ENCODE results near the gene ADARB2. TPM values are rescaled to one million over a fixed set of nuclear protein-coding genes. Genes with fewer than 3 reads are reported as not detected.

ADARB2 gene
- total and polyA plus RNA-seq, 5 donors from 2014 or later, result 0.27 to 2.9 (median 0.69) TPM; not detected in 1

GRCh38 chr10:1272777-1273161 is 464.6 kb downstream of the ADARB2 start:
- DNase-seq, result no peak
- H3K4me1 Mint-ChIP-seq, result no peaks in the 10 kb centered on the region
- no peak overlapping the region for H3K4me3 Mint-ChIP-seq
- no peak overlapping the region for H3K27ac ChIP-seq (ENCODE audit: insufficient read depth, low read length, poor library complexity, severe bottlenecking)
- H3K4me1 ChIP-seq (ENCODE audit: control insufficient read depth, insufficient read depth, low read length, poor library complexity, severe bottlenecking), result no peaks in the 10 kb centered on the region
- no peaks in the 10 kb centered on the region for H3K36me3 ChIP-seq (ENCODE audit: control insufficient read depth, insufficient read depth, low read length)
- H3K27ac Mint-ChIP-seq, result peak overlapping the region in 1 of 3 donors; percentile 39
- no peaks in the 10 kb centered on the region for H3K27me3 ChIP-seq (ENCODE audit: control insufficient read depth, insufficient read depth, low read length)
- no peak for ATAC-seq (ENCODE audit: low read depth in 2 of 2)
- no peaks in the 10 kb centered on the region for H3K9me3 Mint-ChIP-seq
- H3K27me3 Mint-ChIP-seq, result no peaks in the 10 kb centered on the region
- H3K4me3 ChIP-seq (ENCODE audit: low read depth, low read length), result no peak overlapping the region
- no peaks in the 10 kb centered on the region for H3K36me3 Mint-ChIP-seq
- H3K9me3 ChIP-seq (ENCODE audit: control insufficient read depth in 2 of 2, low read length in 2 of 2), result no peaks in the 10 kb centered on the region

GRCh38 chr10:1272079-1272776 is 465.1 kb downstream of the ADARB2 start:
- Histone ChIP-seq H3K4me3 (ENCODE audit: low read depth, low read length) (no peak overlapping the region), H3K27me3 (ENCODE audit: control insufficient read depth, insufficient read depth, low read length) (no peaks in the 10 kb centered on the region), H3K36me3 (ENCODE audit: control insufficient read depth, insufficient read depth, low read length) (no peaks in the 10 kb centered on the region), H3K9me3 (ENCODE audit: control insufficient read depth in 2 of 2, low read length in 2 of 2) (no peaks in the 10 kb centered on the region), H3K27ac (ENCODE audit: insufficient read depth, low read length, poor library complexity, severe bottlenecking) (no peak overlapping the region), H3K4me1 (ENCODE audit: control insufficient read depth, insufficient read depth, low read length, poor library complexity, severe bottlenecking) (no peaks in the 10 kb centered on the region)
- Mint-ChIP-seq H3K4me1 (no peaks in the 10 kb centered on the region), H3K9me3 (no peaks in the 10 kb centered on the region), H3K27me3 (peaks cover 1% of the 10 kb centered on the region), H3K27ac (no peak overlapping the region), H3K36me3 (no peaks in the 10 kb centered on the region), H3K4me3 (no peak overlapping the region)
- ATAC-seq (ENCODE audit: low read depth in 2 of 2), result no peak
- no peak for DNase-seq

GRCh38 chr10:1270906-1271305 is 466.4 kb downstream of the ADARB2 start:
- Mint-ChIP-seq H3K36me3 (no peaks in the 10 kb centered on the region), H3K27ac (peak overlapping the region in 1 of 3 donors; percentile 75), H3K27me3 (peaks cover 12% of the 10 kb centered on the region), H3K4me1 (no peaks in the 10 kb centered on the region), H3K9me3 (no peaks in the 10 kb centered on the region), H3K4me3 (no peak overlapping the region)
- no peak for DNase-seq
- no peaks in the 10 kb centered on the region for H3K36me3 ChIP-seq (ENCODE audit: control insufficient read depth, insufficient read depth, low read length)
- no peaks in the 10 kb centered on the region for H3K9me3 ChIP-seq (ENCODE audit: control insufficient read depth in 2 of 2, low read length in 2 of 2)
- no peaks in the 10 kb centered on the region for H3K4me1 ChIP-seq (ENCODE audit: control insufficient read depth, insufficient read depth, low read length, poor library complexity, severe bottlenecking)
- ATAC-seq (ENCODE audit: low read depth in 2 of 2), result no peak
- H3K27ac ChIP-seq (ENCODE audit: insufficient read depth, low read length, poor library complexity, severe bottlenecking), result no peak overlapping the region
- H3K4me3 ChIP-seq (ENCODE audit: low read depth, low read length), result no peak overlapping the region
- H3K27me3 ChIP-seq (ENCODE audit: control insufficient read depth, insufficient read depth, low read length), result no peaks in the 10 kb centered on the region

- H3K4me3 ChIP-seq (ENCODE audit: low read depth, low read length), result no peak overlapping the region
- Mint-ChIP-seq H3K9me3 (no peaks in the 10 kb centered on the region), H3K4me3 (no peak overlapping the region), H3K36me3 (no peaks in the 10 kb centered on the region), H3K27ac (no peak overlapping the region), H3K27me3 (peaks cover 12% of the 10 kb centered on the region), H3K4me1 (no peaks in the 10 kb centered on the region)
- no peak for ATAC-seq (ENCODE audit: low read depth in 2 of 2)
- H3K9me3 ChIP-seq (ENCODE audit: control insufficient read depth in 2 of 2, low read length in 2 of 2), result no peaks in the 10 kb centered on the region
- H3K27ac ChIP-seq (ENCODE audit: insufficient read depth, low read length, poor library complexity, severe bottlenecking), result no peak overlapping the region
- no peaks in the 10 kb centered on the region for H3K4me1 ChIP-seq (ENCODE audit: control insufficient read depth, insufficient read depth, low read length, poor library complexity, severe bottlenecking)
- DNase-seq, result no peak
- no peaks in the 10 kb centered on the region for H3K36me3 ChIP-seq (ENCODE audit: control insufficient read depth, insufficient read depth, low read length)
- H3K27me3 ChIP-seq (ENCODE audit: control insufficient read depth, insufficient read depth, low read length), result no peaks in the 10 kb centered on the region
These were observed 466.8 kb downstream of the ADARB2 start for GRCh38 chr10:1270490-1270889.

GRCh38 chr10:1268831-1269230 is 468.5 kb downstream of the ADARB2 start:
- ATAC-seq (ENCODE audit: low read depth in 2 of 2), result no peak
- Mint-ChIP-seq H3K4me1 (no peaks in the 10 kb centered on the region), H3K4me3 (no peak overlapping the region), H3K9me3 (no peaks in the 10 kb centered on the region), H3K27ac (no peak overlapping the region), H3K36me3 (no peaks in the 10 kb centered on the region), H3K27me3 (peaks cover 12% of the 10 kb centered on the region)
- no peak for DNase-seq
- no peaks in the 10 kb centered on the region for H3K36me3 ChIP-seq (ENCODE audit: control insufficient read depth, insufficient read depth, low read length)
- no peaks in the 10 kb centered on the region for H3K4me1 ChIP-seq (ENCODE audit: control insufficient read depth, insufficient read depth, low read length, poor library complexity, severe bottlenecking)
- H3K4me3 ChIP-seq (ENCODE audit: low read depth, low read length), result no peak overlapping the region
- H3K9me3 ChIP-seq (ENCODE audit: control insufficient read depth in 2 of 2, low read length in 2 of 2), result no peaks in the 10 kb centered on the region
- H3K27ac ChIP-seq (ENCODE audit: insufficient read depth, low read length, poor library complexity, severe bottlenecking), result no peak overlapping the region
- H3K27me3 ChIP-seq (ENCODE audit: control insufficient read depth, insufficient read depth, low read length), result no peaks in the 10 kb centered on the region

GRCh38 chr10:1267568-1267967 is 469.8 kb downstream of the ADARB2 start:
- H3K4me3 Mint-ChIP-seq, result no peak overlapping the region

GRCh38 chr10:1267148-1267547 is 470.2 kb downstream of the ADARB2 start:
- no peak for ATAC-seq (ENCODE audit: low read depth in 2 of 2)
- no peaks in the 10 kb centered on the region for H3K9me3 Mint-ChIP-seq

More at GRCh38 chr10:1267568-1267967, 469.8 kb downstream of the ADARB2 start:
- DNase-seq (no peak), ATAC-seq (ENCODE audit: low read depth in 2 of 2) (no peak)
- Mint-ChIP-seq H3K9me3 (no peaks in the 10 kb centered on the region), H3K4me1 (no peaks in the 10 kb centered on the region), H3K27me3 (peaks cover 12% of the 10 kb centered on the region), H3K36me3 (no peaks in the 10 kb centered on the region), H3K27ac (peak overlapping the region in 1 of 3 donors; percentile 52)
- no peaks in the 10 kb centered on the region for H3K9me3 ChIP-seq (ENCODE audit: control insufficient read depth in 2 of 2, low read length in 2 of 2)
- no peaks in the 10 kb centered on the region for H3K27me3 ChIP-seq (ENCODE audit: control insufficient read depth, insufficient read depth, low read length)
- no peaks in the 10 kb centered on the region for H3K4me1 ChIP-seq (ENCODE audit: control insufficient read depth, insufficient read depth, low read length, poor library complexity, severe bottlenecking)
- no peak overlapping the region for H3K27ac ChIP-seq (ENCODE audit: insufficient read depth, low read length, poor library complexity, severe bottlenecking)
- no peak overlapping the region for H3K4me3 ChIP-seq (ENCODE audit: low read depth, low read length)
- no peaks in the 10 kb centered on the region for H3K36me3 ChIP-seq (ENCODE audit: control insufficient read depth, insufficient read depth, low read length)

More at GRCh38 chr10:1267148-1267547, 470.2 kb downstream of the ADARB2 start:
- peaks cover 12% of the 10 kb centered on the region for H3K27me3 Mint-ChIP-seq
- H3K4me1 Mint-ChIP-seq, result no peaks in the 10 kb centered on the region
- H3K27me3 ChIP-seq (ENCODE audit: control insufficient read depth, insufficient read depth, low read length), result no peaks in the 10 kb centered on the region
- no peak overlapping the region for H3K4me3 Mint-ChIP-seq
- no peak for DNase-seq
- no peak overlapping the region for H3K27ac Mint-ChIP-seq
- H3K9me3 ChIP-seq (ENCODE audit: control insufficient read depth in 2 of 2, low read length in 2 of 2), result no peaks in the 10 kb centered on the region
- H3K36me3 Mint-ChIP-seq, result no peaks in the 10 kb centered on the region
- H3K4me1 ChIP-seq (ENCODE audit: control insufficient read depth, insufficient read depth, low read length, poor library complexity, severe bottlenecking), result no peaks in the 10 kb centered on the region
- no peaks in the 10 kb centered on the region for H3K36me3 ChIP-seq (ENCODE audit: control insufficient read depth, insufficient read depth, low read length)
- H3K4me3 ChIP-seq (ENCODE audit: low read depth, low read length), result no peak overlapping the region
- H3K27ac ChIP-seq (ENCODE audit: insufficient read depth, low read length, poor library complexity, severe bottlenecking), result no peak overlapping the region
